ENCODE data around the gene CYTH1.

Gene CYTH1

DNA sequence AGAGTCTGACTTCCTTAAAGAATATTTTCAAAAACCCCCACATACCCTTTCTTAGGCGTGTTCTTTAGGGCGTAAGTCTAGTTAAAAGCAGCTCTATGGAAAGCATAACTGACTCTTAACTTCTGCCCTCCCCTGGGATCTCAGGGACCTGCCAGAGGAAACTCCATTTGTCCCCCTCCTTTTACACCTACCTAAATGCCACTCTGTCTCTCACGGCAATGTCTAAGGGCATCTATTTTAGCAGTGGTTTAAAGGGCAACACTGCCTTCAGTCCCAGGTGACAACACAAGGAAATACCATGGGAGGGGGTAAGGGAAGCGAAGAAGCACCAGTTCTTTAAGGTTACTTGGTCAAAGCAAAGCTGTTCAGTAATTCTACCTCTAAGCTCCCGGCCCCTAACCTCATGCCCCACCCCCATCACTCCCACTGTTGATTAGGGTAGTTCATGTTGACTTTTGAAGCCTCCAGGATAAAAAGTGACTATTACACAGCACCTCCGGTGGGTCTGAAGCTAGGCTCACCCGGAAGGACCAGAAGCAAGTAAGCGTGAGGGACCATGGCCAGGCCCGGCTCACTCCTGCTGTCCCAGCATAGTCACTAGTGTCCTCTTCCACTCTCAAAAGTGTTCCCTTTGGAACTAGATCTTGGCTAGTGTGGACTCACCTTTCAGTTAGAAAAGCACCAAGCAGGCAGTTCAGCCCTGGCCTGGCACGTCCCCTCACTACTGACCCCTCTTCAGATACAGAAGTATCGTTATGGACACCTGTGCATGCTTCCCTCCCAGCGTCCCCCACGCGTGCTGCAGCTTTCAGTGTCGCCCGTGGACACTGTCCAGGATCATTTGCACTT lies 47.1 kb downstream of the CYTH1 start:
- no peak for DNase-seq (ENCODE audit: low spot score)

DNA sequence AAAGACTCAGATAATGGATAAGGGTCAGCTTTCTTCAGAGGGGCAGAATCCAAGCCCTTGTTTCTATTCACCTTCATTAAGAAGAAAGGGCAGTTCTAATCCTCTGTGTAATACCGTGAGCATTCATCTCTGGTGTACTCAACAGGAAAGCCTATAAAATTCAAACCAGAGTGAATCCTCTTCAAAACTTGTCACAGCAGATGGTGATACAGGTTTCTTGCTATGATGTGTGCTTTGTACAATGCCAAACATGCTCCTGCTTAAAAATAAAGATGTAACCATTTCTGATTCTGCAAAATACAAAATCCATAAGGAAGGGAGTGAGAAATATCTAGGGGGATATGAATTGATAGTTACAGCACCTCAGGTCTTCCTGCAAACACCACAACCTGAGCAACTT lies 49.7 kb downstream of the CYTH1 start:
- DNase-seq (ENCODE audit: low spot score) = no peak

DNA sequence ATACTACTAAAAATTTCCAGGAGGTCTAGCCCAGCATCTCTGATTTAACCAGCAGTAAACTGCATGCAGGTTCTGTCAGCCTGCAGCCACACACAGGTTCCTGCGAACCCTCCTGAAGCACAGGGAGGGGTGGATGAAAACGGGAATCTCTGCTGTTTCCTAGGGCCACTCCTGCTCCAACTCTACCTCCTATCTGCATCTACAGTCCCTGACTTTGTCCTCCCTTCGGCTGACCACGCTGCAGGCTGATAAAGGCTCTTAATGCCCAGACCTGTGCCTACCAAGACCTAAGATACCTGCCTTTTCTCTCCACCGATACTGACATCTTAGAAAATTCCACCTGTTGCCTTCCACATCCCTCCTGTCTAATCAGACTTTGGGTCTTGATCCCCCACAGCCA lies 50.2 kb downstream of the CYTH1 start:
- no peak for DNase-seq (ENCODE audit: low spot score)

DNA sequence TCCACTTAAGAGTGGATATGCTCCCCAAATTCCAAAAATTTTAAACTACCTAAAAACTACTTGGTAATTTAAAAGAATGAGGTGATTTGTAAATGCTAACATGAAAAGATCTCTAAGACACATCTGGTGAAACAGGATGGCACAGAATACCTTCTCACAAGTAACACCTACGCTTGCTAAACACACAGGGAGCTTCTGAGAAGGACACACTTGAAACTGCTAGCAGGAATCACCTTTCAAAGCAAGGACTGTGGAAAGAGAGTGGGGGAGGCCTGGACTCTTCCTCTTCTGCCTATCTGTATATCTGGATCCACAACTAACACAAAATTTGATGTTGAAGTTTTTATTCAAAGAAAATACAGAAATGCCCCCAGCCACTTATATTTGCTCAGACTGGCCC lies 52.4 kb downstream of the CYTH1 start:
- DNase-seq (ENCODE audit: low spot score) = no peak

DNA sequence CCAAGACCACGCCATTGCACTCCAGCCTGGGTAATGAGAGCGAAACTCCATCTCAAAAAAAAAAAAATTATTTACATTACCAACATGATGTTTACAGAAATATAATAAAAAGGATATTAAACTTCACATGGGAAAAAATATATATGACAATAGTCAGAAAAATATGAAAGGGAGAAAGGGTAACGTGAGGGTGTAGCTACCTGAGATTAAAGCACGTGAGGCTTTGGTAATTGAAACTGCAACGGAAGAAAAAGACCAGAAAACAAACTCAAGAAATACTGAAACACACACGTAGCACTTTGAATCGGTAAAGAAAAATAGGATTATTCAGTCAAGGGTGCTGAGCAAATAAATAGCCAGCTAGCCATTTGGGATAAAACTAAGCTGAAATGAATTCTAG lies 53.6 kb downstream of the CYTH1 start:
- no peak for DNase-seq (ENCODE audit: low spot score)

DNA sequence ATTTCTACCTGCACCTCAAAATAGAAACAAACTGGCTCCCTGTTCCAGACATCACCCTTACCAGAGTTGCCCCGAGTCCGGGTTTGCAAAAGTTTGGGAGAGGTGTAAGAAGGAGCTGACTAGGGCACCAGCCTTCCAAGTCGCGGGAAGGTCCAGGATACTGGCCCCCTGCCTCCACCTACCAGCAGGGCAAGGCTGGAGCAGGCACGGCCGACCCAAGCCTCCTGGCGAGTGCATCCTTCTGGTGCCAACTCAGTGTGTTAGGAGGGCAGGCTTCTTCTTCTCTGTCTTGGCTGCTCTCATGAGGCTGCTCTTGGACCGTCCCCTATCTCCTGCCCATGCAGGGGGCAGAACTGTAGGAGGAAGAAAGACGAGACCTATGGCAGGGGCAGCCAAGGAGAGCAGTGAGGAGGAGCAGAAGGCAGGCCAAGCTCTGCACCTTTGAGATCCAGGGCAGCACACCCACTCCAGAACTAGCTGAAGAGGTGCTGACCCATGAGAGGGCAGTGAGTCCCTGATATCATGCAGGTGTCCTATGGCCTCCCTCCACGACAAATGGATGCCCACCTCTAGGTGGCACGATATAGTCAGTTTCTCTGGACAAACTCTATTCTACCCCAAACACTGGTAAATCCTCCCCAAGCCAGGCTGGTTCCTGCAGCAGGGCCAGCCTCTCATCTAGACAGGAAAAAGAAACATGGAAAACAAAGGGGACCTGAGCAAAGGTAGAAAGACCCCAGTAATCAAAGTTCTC lies 54.4 kb downstream of the CYTH1 start:
- DNase-seq (ENCODE audit: low spot score) = no peak

DNA sequence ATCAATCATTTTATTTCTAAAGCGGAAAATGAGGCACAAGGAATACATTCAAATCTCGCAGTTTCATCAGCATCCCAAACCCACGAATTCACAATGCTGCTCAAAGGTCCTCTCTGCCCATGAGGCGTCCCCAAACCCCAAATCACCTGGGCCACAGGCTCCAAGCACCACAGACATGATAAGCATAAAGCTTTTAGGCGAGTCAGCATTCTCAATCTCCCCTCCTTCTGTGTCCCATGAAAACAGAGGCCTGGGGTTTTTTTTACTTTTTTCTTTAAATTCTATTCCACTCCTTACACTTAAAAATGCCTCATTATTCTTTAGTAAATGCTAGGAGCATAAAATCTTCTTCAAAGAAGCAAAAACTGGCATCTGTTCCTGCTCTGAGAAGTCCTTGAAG lies 55.0 kb downstream of the CYTH1 start:
- DNase-seq (ENCODE audit: low spot score) = no peak

DNA sequence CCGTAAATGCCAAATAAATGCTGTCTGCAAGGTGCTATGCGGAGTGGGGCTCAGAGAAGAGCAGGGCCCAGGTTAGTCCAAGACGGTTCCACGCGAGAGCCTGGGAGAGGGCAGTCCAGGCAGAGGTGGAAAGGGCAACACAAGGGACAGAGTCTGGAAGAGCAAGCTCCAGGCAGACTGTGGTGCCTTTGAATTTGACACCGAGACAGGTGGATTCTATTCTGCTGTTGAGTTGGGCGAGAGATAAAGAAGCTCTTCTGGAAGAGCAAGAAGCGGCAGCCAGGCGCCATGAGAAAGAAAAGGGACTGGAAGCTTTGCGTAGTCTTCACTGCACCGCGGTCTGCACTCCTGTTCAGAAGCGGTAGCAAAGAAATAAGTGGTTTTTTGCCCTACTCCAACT lies 55.6 kb downstream of the CYTH1 start:
- no peak for DNase-seq (ENCODE audit: low spot score)

DNA sequence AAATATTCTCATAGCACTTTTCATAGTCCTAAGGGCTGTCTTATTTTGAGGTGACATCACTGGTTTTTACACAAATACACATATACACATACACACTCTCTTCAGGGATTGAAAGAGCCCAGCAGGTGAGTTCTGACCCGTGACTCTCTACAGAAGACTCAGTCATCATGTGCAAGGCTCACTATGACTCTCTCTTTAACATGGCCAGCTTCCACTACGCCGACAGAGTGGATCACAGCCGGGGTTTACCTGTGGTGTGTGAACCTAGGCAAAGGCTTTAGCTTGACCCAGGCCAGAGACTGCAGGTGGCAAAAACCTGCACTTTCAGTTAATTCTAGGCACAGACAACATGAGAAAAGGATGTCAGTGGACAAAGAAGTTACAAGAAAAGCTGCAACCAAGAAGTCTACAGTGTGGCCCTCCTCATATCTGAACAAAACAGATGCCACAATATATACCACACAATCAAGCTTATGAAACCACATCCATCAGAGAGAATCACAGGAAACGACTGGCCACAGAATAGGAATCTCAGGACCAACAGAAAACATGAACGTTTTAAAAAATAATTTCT lies 56.5 kb downstream of the CYTH1 start:
- no peak for DNase-seq (ENCODE audit: low spot score)

DNA sequence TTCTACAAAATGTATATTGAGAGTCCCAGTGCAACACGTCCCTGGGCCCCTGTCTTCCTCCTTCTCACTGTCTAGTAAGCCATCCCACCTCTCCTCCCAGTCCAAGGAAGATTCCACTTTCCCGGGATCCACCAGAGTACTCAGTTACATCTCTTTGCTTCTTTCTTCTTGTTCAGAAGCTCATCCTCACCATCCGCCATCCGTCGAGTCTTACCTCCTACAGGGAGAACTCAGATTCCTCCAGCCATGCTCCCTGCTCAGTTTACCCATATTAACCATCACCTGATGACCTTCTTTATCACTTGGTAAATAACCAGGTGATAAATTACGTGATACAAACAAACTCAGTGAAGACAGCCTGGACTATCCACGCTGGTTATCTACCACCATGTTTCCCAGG lies 57.1 kb downstream of the CYTH1 start:
- DNase-seq (ENCODE audit: low spot score) = no peak

DNA sequence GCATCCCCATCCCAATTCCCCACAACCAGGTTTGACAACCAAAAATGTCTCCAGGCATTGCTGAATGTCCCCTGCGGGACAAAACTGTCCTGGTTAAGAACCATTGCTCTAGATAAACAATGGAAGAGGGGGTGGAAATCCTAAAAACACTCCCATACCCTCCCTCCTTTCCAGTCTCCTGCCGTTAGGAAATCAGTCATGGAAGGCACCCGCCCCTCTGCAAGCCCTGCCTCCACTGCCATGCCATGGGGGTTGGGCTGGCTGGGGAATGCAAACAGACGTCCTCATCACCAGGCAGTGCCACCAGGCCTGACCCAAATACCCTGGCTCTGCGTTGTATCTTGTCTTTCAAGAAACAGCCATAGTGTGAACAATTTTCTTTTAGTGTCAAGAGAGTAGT lies 57.5 kb downstream of the CYTH1 start:
- peak; percentile 36 for DNase-seq (ENCODE audit: low spot score)

DNA sequence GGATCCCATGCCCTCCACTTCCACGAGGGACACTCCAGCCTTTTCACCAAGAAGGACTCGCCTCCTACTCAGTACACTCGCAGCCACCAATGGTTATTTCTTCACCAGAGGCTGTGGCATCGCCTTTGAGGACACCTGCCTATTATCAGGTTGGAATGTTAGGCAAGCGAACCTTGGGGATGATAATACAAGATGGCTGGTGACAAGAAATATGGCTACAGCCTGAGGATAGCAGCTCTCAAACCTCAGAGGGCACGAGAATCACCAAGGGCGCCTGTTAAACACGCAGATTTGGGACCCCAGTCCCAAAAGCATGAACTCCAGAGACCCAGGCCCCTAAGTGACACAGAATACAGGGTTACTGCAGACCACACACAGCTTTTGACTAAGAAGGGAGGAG lies 58.1 kb downstream of the CYTH1 start:
- no peak for DNase-seq (ENCODE audit: low spot score)

DNA sequence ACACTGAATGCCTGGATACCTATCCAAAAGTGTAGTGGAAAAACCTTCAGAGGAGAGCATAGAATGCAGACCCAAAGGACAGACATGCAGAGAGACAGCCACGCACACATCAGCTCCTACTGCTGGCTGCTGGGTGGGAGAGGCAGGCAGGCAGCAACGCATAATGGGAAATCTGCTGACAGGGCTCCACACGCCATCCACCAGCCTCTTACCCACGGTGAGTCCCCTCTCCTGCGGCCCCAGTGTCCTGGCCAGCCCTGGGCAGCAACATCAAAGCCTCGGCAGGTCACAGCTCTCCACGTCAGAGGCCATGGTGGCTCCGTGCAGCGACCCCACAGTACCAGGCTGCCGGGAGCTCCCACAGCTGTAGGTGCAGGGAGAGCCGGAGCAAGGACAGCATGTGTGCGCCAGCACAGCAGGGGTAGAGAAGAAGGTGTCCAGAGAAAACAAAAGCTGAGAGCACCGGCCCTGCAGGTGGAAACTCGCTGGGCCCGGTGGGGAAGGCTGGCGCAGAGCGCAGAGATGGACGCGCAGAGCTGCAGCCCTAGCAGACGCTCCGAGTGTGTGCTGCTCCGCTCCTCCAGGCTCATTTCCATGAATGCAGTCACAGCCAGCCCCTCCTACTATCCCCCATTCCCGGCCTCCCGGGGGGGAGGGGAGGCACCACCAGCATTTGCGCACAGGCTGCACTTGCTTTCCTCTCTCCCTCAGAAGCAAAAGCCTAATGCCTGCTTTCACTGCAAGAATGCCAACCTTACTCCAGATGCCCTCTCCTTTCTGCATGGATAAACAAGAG lies 58.9 kb downstream of the CYTH1 start:
- DNase-seq (ENCODE audit: low spot score) = peak; percentile 51

DNA sequence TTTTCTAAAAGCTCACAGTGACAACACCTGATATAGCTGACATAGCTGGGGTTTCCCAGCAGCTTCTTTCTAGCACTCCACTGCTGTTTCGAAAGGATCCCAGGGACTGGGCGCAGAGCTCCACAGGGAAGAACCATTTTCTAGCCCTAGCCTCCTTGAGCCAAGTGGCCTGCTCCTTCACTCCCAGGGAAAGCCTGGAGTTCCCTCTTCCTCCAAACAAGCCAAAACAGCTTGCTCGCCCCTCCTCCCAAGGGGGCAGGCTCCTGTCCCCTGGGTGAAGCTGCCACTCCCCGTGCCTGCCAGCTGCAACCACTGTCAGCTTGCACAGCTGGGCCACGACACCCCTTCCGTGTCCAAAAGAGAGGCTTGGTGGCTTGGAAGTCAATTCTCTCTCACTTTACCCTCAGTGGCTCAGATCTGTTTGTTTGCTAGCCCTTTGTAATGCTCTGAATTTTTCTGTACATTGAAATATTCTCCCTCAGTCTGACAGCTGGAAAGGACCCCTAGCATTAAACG lies 59.8 kb downstream of the CYTH1 start:
- DNase-seq (ENCODE audit: low spot score) = peak; percentile 30

DNA sequence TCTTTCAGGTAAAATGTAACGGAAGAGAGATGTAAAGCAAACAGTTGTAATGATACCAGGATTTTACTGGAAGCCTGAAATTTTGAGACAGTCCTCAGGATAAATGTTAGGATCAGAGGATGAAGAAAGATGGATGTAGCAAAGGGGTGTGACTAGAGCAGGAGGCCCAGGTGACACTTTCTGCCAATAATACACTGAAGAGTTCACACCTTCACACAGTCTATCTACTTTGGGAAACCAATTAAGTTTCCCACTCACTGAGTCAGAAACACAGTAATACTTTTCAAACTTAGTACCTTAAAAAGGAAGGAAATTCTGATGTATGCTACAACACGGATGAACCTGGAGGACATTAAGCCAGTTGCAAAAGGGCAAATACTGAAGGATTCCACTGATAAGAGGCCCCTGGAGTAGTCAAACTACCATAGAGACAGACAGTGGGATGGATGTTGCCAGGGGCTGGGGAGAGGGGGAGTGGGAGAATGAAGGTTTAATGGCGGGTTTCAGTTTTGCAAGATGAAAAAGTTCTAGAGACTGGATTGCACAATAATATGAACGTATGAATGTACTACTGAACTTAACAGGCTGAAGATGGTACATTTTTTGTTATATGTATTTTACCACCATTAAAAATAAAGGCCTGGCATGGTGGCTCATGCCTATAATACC lies 62.3 kb downstream of the CYTH1 start:
- DNase-seq (ENCODE audit: low spot score) = no peak

DNA sequence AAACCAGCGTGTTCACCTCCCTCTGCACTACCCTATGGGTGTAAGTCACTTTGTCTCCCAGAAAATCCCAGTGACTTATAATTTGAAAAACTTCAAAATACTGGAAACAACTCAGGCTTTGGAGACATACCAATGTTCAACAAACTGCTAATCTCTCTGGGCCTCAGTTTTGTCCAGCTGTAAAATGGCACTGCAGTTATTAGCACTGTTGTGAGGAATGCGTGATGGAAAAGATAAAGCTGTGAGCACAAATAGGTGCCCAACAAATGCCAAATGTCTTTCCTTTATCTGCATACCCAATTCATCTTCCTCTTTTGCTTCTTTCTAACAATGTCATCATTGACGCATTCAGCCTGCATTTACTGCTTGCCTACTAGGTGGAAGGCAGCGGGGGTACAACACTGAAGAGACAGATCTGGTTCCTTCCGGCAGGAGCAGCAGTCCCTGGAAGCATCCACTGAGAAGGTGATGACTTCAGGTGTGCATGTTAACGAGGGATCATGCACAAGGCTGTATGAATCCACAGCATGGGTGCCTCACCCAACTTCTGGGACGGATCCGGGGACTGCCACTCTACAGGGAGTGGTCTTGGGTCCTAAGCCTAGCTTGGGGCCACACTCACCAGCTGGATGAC lies 63.4 kb downstream of the CYTH1 start:
- no peak for DNase-seq (ENCODE audit: low spot score)

DNA sequence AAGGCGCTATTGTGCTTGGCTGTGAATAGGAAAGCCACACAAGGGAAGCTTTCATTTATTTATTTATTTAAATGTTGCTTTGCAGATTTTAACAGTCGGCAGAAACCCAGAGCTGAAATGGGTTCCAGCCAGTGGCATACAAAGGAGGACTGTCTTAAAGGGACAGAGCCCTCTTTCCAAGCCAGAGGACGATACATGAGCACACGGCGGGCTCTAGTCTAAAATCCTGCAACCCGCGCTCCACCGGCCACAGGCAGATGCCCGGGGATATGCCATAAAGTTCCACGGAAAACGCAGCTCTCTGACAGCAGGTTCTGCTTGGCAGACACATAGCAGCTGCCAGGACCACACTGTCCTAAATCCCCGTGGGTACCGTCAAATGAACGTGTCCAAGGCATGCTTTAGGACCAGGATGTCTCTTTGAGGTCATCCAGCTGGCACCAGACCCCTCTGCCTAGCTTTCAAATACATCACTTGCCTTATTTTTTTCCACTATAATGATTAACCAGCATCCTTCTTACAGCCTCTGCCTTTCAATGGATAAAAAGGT lies 64.6 kb downstream of the CYTH1 start:
- DNase-seq (ENCODE audit: low spot score) = peak; percentile 62

DNA sequence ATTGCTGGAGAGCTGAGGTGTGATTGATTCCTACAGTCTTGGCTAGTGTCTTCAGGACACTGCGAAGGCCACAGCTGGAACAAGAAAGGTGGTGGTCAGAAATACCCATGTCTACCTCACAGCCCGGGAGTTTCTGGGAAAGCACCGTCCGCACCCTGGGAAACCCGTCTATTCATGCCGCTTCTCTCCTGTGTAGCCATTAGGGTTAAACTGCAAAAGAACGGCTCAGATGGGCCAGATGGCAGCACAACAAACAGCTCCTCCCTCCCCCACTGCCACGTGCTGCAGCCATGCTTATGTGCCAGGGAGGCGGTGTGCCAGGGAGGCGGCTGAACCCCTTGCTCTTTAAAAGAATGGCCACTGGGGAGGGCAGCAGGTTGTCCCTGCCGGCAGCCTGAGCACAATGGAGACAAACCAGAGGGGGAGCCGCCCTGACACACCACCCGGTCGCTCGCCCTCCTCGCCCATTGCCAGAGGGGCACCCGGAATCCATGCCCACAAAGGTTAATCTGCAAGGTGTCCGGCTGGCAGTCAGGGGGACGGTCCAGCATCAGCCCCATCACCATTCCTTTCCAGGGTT lies 65.2 kb downstream of the CYTH1 start:
- peak; percentile 57 for DNase-seq (ENCODE audit: low spot score)

DNA sequence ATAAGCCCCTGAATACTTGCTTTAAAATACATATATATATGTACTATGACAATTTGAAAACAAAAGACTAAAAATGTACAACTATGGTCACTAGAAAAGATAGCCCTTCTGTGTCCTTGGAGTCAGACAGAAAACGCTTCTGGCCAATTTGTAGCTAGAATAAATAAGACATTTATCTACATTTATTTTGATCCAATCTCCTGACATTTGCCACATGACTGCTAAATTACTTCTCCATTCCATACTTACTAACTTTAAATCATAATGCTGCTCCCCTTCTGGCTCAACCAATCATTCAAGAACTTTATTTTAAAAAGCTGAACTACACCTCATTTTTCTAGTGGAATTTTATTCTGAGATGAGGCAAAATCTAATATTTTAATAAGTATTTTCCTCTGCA lies 65.8 kb downstream of the CYTH1 start:
- no peak for DNase-seq (ENCODE audit: low spot score)

DNA sequence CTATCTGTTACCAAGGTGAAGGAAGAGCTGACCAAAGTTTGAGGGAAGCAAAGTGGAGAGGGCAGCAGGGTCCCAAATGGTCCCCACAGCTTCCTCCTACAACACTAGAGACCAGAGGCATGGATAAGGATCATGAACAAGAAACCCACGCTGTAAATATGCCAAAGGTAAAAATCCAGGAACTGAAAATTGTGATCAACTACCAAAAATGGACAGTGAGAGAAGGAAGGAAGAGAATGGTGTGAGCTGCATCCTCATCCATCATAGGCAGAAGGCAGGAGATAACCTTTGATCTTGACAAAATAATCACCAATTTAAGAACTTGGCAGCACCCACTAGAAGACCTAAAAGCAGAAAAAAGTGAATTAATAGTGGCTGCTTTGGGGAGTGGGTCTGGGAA lies 66.2 kb downstream of the CYTH1 start:
- no peak for DNase-seq (ENCODE audit: low spot score)

Measured in AG08395 (cell line).